Measurements from ENCODE around the gene WNT4.

WNT4 gene

DNA sequence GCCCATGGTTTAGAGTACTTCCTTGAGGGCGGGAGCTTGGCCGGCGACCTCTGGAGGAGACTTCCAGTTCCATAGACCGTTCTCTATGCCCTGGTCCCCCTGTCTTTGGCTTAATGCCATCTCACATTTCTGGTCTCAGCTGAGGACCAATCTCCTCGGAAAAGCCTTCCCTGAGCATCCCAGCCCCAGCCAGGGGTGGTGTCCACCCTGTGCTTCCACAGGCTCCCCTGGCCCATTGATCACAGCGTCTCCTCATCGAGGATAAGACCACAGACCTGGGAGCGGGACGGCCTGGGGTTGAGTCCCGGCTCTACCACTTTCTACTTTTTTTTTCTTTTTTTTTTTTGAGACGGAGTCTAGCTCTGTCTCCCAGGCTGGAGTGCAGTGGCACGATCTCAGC lies 14.5 kb downstream of the WNT4 start:
- DNase-seq, result no peak

GRCh38 chr1:22127731-22128130 lies 15.2 kb downstream of the WNT4 start:
- no peak for DNase-seq

- DNase-seq, result no peak
Measured at GRCh38 chr1:22127248-22127647, 15.6 kb downstream of the WNT4 start.

- no peak for DNase-seq
Measured at GRCh38 chr1:22126531-22126930, 16.4 kb downstream of the WNT4 start.

DNA sequence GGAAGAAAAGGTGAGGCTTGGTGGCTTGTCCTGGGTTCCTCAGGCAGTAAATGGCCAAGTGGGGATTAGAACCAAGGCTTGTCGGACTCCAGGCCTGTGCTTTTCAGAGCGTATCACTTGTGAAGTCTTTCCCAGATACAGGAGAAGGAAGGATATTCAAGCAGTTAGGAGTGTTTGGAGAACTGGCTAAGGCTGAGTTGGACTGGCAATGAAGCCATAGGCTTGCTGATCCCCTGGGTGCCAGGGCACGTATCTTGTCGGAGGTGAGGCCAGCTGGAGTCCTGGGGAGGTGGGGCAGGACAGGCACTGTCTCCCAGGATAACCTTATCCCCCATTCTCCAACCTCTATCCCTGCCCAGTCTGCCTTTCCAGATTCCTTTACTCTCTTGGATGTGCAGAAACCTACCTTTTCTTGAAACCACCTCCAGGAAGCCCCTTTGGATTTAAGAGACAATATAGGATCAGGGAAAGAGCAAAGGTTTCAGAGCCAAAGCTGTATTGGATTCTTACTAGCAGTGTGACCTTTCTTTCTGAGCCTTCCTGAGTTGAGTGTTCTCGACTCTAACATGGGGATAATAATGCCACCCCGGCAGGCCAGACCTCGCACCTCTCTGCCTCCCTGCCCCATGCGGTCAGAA lies 18.2 kb downstream of the WNT4 start:
- DNase-seq, result no peak

DNA sequence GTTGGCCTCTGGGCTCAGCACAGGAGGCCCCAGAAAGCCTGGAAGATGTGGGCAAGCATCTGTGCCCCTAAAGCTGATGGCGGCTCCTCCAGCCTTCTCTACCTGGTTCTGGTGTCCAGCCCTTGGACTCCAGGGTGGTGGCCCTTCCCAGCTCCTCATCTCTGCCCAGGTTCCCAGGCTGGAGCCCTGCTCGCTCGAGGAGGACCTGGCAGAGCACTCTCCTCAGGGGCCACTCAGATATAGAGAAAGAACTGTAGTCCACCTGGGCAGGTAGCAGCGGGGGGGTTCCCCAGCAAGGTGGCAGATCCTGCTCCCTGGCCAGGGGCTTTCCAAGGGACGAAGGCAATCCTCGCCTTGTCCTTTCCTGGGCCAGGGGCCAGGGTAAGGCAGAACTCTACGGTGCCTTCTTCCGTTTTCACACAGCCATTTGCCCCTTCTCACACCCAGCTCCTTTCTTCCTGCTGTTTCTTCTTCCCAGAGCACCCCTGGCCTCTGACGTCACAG lies 18.9 kb downstream of the WNT4 start:
- no peak for DNase-seq

GRCh38 chr1:22123071-22123390 lies 19.9 kb downstream of the WNT4 start:
- DNase-seq, result no peak

GRCh38 chr1:22122273-22123070 lies 20.4 kb downstream of the WNT4 start:
- no peak for DNase-seq

DNA sequence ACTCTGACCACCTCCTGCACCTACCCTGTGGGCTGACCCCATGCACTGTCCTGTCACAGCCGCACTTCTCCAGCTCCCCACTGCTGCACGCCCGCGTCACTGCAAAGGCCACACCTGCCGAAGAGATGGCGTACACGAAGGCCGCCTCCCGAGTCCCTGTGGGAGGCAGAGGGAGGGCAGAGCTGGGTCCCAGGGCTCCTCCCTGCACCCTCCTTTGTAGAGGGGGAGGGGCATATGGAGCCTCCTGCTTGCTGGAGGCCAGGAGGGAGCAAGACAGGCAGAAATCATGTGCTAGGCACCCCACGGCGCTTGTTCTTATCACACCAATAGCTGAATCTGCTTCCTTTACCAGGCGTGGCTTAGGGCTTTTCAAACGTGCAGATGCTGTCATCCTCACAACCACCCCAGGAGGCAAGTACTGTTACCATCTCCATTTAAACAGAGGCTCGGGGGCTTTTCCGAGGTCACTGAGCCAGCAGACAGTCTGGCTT lies 21.4 kb downstream of the WNT4 start:
- DNase-seq, result peak; percentile 99

GRCh38 chr1:22120469-22120790 lies 22.5 kb downstream of the WNT4 start:
- DNase-seq, result no peak

DNA sequence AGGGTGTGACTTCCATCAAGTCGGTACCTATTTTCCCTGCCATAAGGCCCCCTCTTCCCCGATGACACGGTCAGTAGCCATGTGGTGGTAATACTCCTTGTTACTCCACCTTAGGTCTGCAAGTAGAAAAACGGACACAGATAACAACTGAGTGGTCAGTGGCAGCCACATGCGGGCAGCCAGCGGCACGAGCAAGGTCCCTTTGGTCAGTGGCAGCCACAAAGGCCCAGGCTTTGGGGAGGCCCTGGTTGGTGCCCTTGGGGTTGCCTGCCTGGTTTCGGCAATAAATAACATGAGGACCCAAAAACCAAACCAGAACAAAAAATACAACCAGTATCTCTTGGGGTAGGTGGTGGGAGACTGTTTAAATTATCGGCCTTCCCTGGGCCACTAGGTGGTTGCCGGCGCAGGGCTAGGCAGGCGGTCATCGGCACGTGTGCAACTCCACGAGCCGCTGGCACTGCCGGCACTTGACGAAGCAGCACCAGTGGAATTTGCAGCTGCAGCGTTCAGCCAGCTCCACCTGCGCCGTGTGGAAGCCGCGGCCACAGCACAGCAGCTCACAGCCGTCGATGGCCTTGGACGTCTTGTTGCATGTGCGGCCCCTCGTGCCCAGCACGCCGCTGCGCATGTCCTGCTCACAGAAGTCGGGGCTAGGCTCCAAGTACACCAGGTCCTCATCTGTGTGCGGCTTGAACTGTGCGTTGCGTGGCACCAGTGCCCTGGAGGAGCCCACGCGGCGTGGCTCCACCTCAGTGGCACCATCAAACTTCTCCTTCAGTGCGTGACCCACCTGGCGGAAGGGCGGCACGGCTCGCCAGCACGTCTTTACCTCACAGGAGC lies 23.1 kb downstream of the WNT4 start:
- DNase-seq, result no peak

DNA sequence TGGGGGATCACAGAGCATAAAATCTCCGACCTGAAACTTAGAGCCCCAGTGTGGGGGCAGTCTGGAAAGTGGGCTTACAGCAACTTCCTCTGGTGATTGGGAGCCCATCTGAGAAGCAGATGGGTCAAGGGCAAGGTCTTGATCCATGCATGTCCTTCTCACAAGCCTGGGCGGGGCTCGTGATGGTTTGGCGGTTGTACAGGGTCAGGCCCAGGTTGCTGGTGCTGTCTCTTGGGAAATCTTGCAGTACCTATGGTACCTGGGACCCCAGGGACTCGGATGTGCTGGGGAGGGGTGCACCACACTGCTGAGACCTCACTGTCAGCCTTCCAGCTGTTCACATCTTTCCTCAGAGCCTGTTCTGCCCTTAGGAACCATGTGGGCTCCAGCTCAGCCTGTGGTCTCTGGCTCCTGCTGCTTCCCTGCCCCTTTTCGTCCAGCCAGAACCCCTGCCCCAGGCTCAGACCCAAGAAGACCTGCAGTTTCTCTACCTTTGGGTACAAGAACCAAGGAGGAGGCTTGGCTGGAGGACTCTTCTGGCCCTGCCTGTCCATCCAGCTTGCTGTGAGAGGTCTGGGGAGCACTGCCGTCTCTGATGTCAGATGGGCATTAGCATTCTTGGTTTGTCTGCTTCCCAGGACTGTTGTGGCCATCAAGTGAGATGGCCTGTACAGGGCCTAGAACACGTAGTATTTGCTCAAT lies 24.5 kb downstream of the WNT4 start:
- DNase-seq, result no peak

DNA sequence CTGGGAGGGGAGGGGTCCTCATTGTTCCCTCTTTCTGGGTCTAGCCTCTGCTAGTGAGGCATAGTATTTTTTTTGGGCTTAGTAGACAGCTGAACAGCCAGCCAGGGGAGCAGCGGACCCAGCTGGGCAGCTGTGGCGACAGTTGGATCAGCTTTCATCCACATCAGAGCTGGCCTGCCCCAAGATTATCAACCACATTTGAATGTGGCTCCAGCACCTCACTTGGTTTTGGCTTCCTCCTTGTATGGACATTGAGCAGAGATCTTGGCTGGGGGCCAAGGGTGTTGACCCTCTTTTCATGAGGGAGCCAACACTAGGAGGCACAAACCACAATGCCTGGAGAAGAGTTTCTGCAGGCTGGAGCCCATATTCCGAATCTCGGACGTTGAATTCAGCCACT lies 25.0 kb downstream of the WNT4 start:
- no peak for DNase-seq

- no peak for DNase-seq
Measured at GRCh38 chr1:22117238-22117637, 25.7 kb downstream of the WNT4 start.

GRCh38 chr1:22115286-22115685 lies 27.6 kb downstream of the WNT4 start:
- DNase-seq, result no peak

DNA sequence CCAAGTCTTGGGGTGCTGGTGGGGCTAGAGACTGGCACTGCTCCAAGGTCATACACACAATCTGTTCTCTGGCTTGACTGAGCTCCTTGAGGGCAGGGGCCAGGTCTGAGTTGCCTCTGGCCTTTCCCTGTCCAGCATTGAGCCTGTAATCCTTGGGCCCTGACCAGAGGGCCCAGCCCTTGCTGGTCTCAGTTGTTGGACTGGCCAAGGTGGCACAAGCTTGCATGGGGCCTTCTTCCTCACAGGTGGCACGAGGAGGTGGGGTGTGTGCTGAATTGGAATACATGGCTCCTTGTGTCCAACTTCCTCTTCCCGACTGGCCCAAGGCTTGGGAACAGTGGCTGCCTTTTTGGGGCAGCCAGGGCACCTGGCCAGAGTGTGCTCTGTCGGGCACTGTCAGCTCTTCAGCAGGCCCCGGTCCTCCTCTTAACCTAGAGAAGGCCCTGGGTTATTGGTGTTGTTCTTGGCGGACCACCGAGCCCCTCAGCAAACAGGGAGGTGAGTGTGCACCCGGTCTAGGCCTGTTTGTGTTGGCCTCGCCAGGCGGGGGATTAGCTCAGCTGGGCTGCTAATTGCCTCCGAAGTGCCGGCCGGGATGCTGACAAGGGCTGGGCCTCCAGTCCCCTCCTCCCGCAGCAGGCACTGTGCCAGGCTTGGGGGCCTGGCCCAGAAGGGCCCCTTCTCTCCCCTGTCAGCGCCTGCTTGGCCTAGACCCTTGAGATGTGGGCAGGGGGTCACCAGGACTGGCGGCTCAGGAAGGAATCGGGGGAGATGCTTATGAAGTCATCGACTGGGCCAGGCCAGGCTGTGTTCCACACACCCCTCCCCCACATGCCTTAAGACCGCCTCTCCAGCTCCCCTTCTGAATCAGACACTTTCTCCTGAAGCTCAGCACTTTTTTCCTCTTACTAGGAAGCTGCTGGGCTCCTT lies 28.5 kb downstream of the WNT4 start:
- no peak for DNase-seq

DNA sequence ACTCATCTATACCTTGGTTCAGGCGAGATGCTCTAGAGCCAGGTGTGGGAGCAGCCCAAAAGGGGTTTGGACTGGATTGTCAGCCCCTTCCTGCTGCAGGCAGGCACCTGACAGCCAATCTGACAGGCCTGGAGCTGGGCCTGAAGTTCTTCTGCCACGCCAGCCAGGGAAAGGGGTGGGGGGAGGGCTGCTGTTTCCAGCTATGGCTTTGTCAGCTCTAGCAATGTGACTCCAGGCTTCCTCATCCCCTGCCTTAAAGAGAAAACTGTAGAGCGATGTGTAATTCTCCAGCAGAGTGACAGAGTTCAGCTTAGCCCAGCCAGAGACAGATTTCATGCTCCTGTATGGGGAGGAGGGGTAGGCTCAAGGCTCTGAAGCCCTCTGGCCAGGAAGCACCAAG lies 30.3 kb downstream of the WNT4 start:
- no peak for DNase-seq

GRCh38 chr1:22111620-22112019 lies 31.3 kb downstream of the WNT4 start:
- DNase-seq, result no peak

GRCh38 chr1:22111115-22111514 lies 31.8 kb downstream of the WNT4 start:
- DNase-seq, result no peak

- DNase-seq, result no peak
Measured at GRCh38 chr1:22110016-22110415, 32.9 kb downstream of the WNT4 start.

DNA sequence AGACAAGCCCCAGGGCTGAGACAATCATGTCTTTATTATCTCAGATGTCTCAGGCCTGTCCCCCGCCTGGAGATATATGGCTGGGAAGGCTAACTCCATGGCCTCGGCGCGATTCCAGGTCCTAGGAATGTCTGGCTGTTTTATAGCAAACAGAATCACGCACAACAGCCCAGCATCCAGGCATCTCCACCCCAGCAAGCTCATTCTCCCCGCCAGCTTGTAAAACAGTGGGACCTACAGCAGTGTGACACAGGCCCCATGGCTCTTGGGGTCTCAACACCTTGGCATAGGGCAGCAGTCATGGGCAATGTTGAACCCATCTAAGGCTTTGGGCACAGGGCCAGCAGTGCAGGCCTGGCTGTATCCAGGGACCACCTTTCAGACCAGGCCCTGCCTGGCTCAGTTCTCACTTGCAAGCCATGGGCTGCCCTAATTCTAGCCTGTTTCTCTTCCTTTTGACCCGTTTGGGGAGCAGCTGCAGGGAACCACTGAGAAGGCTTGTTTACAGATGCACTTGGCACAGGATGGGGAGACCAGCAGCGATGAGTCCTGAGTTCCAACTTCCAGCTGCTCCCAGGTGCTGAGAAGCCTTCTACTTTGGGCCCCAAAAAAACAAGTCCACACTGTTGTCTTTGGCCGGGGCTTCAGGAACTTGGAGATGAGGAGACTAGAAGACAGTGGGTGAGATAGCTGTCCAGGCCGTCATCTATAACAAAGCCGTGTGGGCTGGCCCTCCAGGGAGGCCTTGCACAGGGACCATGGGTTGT lies 34.4 kb downstream of the WNT4 start:
- no peak for DNase-seq
